Measurements from ENCODE around the gene MCF2L.

The MCF2L gene

GRCh38 chr13:112968380-112968909 lies 569 bp upstream of the MCF2L start:
- TF ChIP-seq REST (IDR thresholded peaks at IDR 0.05; ENCODE audit: insufficient read depth in 1 of 2, low read depth in 2 of 2, low read length in 2 of 2), result no peak
- no peak for TF ChIP-seq TAF1 (IDR thresholded peaks at IDR 0.05; ENCODE audit: borderline replicate concordance, insufficient read depth, low read length)
- no peak for TF ChIP-seq FOXP2 (optimal IDR thresholded peaks at IDR 0.05; ENCODE audit: borderline replicate concordance, extremely low read depth, extremely low read length, insufficient read depth)
- no peak for TF ChIP-seq POLR2AphosphoS5 (IDR thresholded peaks at IDR 0.05; ENCODE audit: low read depth, low read length)
- no peak for TF ChIP-seq SIN3A (IDR thresholded peaks at IDR 0.05; ENCODE audit: borderline replicate concordance, insufficient read depth, low read length)

GRCh38 chr13:112969692-112970338 lies 801 bp downstream of the MCF2L start:
- no peak for TF ChIP-seq FOXP2 (optimal IDR thresholded peaks at IDR 0.05; ENCODE audit: borderline replicate concordance, extremely low read depth, extremely low read length, insufficient read depth)
- TF ChIP-seq SIN3A (IDR thresholded peaks at IDR 0.05; ENCODE audit: borderline replicate concordance, insufficient read depth, low read length), result no peak
- no peak for TF ChIP-seq TAF1 (IDR thresholded peaks at IDR 0.05; ENCODE audit: borderline replicate concordance, insufficient read depth, low read length)
- TF ChIP-seq REST (IDR thresholded peaks at IDR 0.05; ENCODE audit: insufficient read depth in 1 of 2, low read depth in 2 of 2, low read length in 2 of 2), result no peak

GRCh38 chr13:112970552-112971287 lies 1.7 kb downstream of the MCF2L start:
- TF ChIP-seq REST (IDR thresholded peaks at IDR 0.05; ENCODE audit: insufficient read depth in 1 of 2, low read depth in 2 of 2, low read length in 2 of 2), result no peak
- no peak for TF ChIP-seq TAF1 (IDR thresholded peaks at IDR 0.05; ENCODE audit: borderline replicate concordance, insufficient read depth, low read length)
- TF ChIP-seq POLR2AphosphoS5 (IDR thresholded peaks at IDR 0.05; ENCODE audit: low read depth, low read length), result no peak
- no peak for TF ChIP-seq SIN3A (IDR thresholded peaks at IDR 0.05; ENCODE audit: borderline replicate concordance, insufficient read depth, low read length)
- no peak for TF ChIP-seq FOXP2 (optimal IDR thresholded peaks at IDR 0.05; ENCODE audit: borderline replicate concordance, extremely low read depth, extremely low read length, insufficient read depth)

- TF ChIP-seq SIN3A (IDR thresholded peaks at IDR 0.05; ENCODE audit: borderline replicate concordance, insufficient read depth, low read length) (no peak), POLR2AphosphoS5 (IDR thresholded peaks at IDR 0.05; ENCODE audit: low read depth, low read length) (no peak), FOXP2 (optimal IDR thresholded peaks at IDR 0.05; ENCODE audit: borderline replicate concordance, extremely low read depth, extremely low read length, insufficient read depth) (no peak), TAF1 (IDR thresholded peaks at IDR 0.05; ENCODE audit: borderline replicate concordance, insufficient read depth, low read length) (no peak)
Observed at GRCh38 chr13:112971288-112971643, 2.3 kb downstream of the MCF2L start.

GRCh38 chr13:112972258-112972657 lies 3.2 kb downstream of the MCF2L start:
- TF ChIP-seq SIN3A (IDR thresholded peaks at IDR 0.05; ENCODE audit: borderline replicate concordance, insufficient read depth, low read length) (no peak), FOXP2 (optimal IDR thresholded peaks at IDR 0.05; ENCODE audit: borderline replicate concordance, extremely low read depth, extremely low read length, insufficient read depth) (no peak), POLR2AphosphoS5 (IDR thresholded peaks at IDR 0.05; ENCODE audit: low read depth, low read length) (no peak), TAF1 (IDR thresholded peaks at IDR 0.05; ENCODE audit: borderline replicate concordance, insufficient read depth, low read length) (no peak), REST (IDR thresholded peaks at IDR 0.05; ENCODE audit: insufficient read depth in 1 of 2, low read depth in 2 of 2, low read length in 2 of 2) (no peak)
